Heart right ventricle (tissue), 16 donors: ENCODE measurements around the gene GLI1. TPM values are rescaled to one million over a fixed set of nuclear protein-coding genes. Genes with fewer than 3 reads are reported as not detected.

ENCODE experiments used
- ATAC-seq, 8 donors: fragments of 200-7000 bp; cut with Tn5 transposase; one replicate each; pipeline ENCODE4 v1.9.1; 2020; ENCODE audit warnings: mild to moderate bottlenecking in 8 of 8, moderate library complexity in 8 of 8, moderate number of reproducible peaks in 1 of 8
- DNase-seq, 2 donors: peaks; one replicate each; pipeline ENCODE4 v3.0.0-alpha.2; 2020
- H3K27ac ChIP-seq, 10 donors: fragments of 200-600 bp; sonication (generic) in 2 of 10; one replicate each; pipeline versions ENCODE4 v1.5.0 to v1.8.0; 2020 to 2022; ENCODE audit warnings: mild to moderate bottlenecking in 3 of 10
- H3K27me3 ChIP-seq, 7 donors: fragments of 200-600 bp; one replicate each; pipeline ENCODE4 v1.8.0; 2021 to 2022; ENCODE audit warnings: mild to moderate bottlenecking in 2 of 7
- H3K36me3 ChIP-seq, 9 donors: fragments of 200-600 bp; sonication (generic) in 1 of 9; one replicate each; pipeline versions ENCODE4 v1.5.0 to v1.8.0; 2020 to 2022; ENCODE audit warnings: mild to moderate bottlenecking in 2 of 9
- H3K4me1 ChIP-seq, 9 donors: fragments of 200-600 bp; sonication (generic) in 1 of 9; one replicate each; pipeline versions ENCODE4 v1.5.0 to v1.8.0; 2020 to 2022; ENCODE audit warnings: mild to moderate bottlenecking in 4 of 9
- H3K4me3 ChIP-seq, 10 donors: fragments of 200-600 bp; sonication (generic) in 2 of 10; one replicate each; pipeline versions ENCODE4 v1.5.0 to v1.8.0; 2020 to 2022; ENCODE audit warnings: mild to moderate bottlenecking in 7 of 10, moderate library complexity in 2 of 10
- H3K9me3 ChIP-seq, 11 donors: fragments of 200-600 bp in 10 of 11; sonication (generic) in 2 of 11; one replicate each; pipeline versions ENCODE4 v1.5.0 to v1.8.0; 2013 to 2022; ENCODE audit warnings: mild to moderate bottlenecking in 2 of 11, control low read depth in 1 of 11, moderate library complexity in 1 of 11
- WGBS, 2 donors: extraction: QIAGEN DNeasy Blood & Tissue Kit; methylation state at CpG; one replicate each; pipeline ENCODE4 v1.1.7; 2013; ENCODE audit warnings: inconsistent platforms in 1 of 2; 5-methylcytosine and 5-hydroxymethylcytosine counted together
- intact Hi-C, 10 donors: fragments of 100-400 bp; cut with DNase I; formaldehyde crosslinking; loops; one replicate each; pipeline versions ENCODE4 v1.11.1 to v1.14.2; 2022
- polyA plus RNA-seq, 2 donors: library from polyadenylated mRNA; stranded (reverse); fragments of 200-250 nt; gene quantifications; one replicate each; pipeline ENCODE4 v1.2.3, GENCODE V29; 2013
- total RNA-seq, 10 donors: library from RNA; stranded (reverse); fragmentation: NEBNext Ultra II Directional in 3 of 10; extraction: Animal tissue kit (Norgen Biotek cat#: 25700) in 3 of 10; gene quantifications; one replicate each; pipeline versions ENCODE4 v1.2.1 to v1.2.4, GENCODE V29; 2021 to 2023
- TF ChIP-seq, protein P1 (sequence below), 9 donors: fragments of 200-600 bp; sonication (generic) in 2 of 9; IDR thresholded peaks; one replicate each; pipeline versions ENCODE4 v1.5.0 to v1.8.0; 2021 to 2022; ENCODE audit warnings: antibody characterized with exemption in 9 of 9, mild to moderate bottlenecking in 5 of 9, moderate library complexity in 1 of 9
- donor health status: Arrhythmogenic right ventricular cardiomyopathy.
- donor health status: ischemic (EF 13 %, LVEDD 7.1; RV severe dilation, severe dysfunction).
- donor health status: healthy with polysubstance abuse.
- donor health status: DM: no; HTN: yes; CAD: no.
- donor health status: DM: no; HTN: no; CAD: no.
- donor health status: ischemic (EF 25% LVEDD 6.9; RV normal size, moderate dysfunction).
- donor health status: ischemic (EF 25% LVEDD 5.7; RV mildly dilated, moderate dysfunction).
- donor health status: healthy.
- donor health status: DM: yes; HTN: yes; CAD: no.
- donor health status: Ischemic cardiomyopathy.
- donor health status: ischemic (EF 35%, LVEDD 5.7; RV mildly dilated, moderate dysfunction).
- donor health status: nonischemic (EF 11% LVEDD 7.7; RV severe dilation, severe dysfunction).
- donor health status: DM: yes; HTN: yes; CAD: no.
- donor health status: PGD.
- donor health status: ischemic (EF 29% LVEDD 5.4; RV normal size, mild dysfunction).
- donor health status: nonischemic (EF 23%, LVEDD 6.1; RV moderate dilation, normal function).

The GLI1 gene
- total and polyA plus RNA-seq, 12 donors = 0.12 to 1.2 (median 0.59) TPM

DNA sequence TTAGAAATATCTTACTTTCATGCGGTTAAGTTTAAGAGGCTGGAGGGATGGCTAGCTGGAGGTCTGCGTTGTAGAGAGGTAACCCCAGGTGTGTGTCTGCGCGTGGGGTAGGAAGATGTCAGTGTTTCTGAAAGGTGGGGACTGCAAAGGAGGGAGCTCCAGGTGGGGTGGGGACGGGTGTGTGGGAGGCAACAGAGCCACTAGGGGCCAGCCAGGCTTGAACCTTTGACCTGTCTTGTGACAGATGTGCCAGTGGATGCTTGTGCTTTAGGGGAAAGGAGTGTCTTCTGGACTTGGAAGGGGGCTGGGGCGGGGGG is 841 bp downstream of the GLI1 start:
- ATAC-seq = no peak
- Histone ChIP-seq H3K36me3 (no peaks in the 10 kb centered on the region), H3K4me1 (peaks cover 5 to 41% (median 30%) of the 10 kb centered on the region in 9 donors), H3K4me3 (peak overlapping the region in 9 of 10 donors; percentile 52 to 91 (median 70)), H3K27me3 (peaks cover 0 to 20% (median 0%) of the 10 kb centered on the region in 7 donors), H3K27ac (peak overlapping the region in 4 of 10 donors; percentile 52 to 84 (median 75)), H3K9me3 (no peaks in the 10 kb centered on the region)
- DNase-seq = no peak
- intact Hi-C loops = loop anchor here in 3 of 10 donors (5.0 to 10.0 kb wide), 3 partner anchors 162 to 246 kb away; partner anchors contain the start of gene NXPH4 (in 1 of the 3)
- TF ChIP-seq, protein P1, sequence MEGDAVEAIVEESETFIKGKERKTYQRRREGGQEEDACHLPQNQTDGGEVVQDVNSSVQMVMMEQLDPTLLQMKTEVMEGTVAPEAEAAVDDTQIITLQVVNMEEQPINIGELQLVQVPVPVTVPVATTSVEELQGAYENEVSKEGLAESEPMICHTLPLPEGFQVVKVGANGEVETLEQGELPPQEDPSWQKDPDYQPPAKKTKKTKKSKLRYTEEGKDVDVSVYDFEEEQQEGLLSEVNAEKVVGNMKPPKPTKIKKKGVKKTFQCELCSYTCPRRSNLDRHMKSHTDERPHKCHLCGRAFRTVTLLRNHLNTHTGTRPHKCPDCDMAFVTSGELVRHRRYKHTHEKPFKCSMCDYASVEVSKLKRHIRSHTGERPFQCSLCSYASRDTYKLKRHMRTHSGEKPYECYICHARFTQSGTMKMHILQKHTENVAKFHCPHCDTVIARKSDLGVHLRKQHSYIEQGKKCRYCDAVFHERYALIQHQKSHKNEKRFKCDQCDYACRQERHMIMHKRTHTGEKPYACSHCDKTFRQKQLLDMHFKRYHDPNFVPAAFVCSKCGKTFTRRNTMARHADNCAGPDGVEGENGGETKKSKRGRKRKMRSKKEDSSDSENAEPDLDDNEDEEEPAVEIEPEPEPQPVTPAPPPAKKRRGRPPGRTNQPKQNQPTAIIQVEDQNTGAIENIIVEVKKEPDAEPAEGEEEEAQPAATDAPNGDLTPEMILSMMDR (IDR thresholded peaks at IDR 0.05) = no peak
- WGBS, 2 donors = 5 to 6% methylated on average over 6 of the region's 6 CpGs

DNA sequence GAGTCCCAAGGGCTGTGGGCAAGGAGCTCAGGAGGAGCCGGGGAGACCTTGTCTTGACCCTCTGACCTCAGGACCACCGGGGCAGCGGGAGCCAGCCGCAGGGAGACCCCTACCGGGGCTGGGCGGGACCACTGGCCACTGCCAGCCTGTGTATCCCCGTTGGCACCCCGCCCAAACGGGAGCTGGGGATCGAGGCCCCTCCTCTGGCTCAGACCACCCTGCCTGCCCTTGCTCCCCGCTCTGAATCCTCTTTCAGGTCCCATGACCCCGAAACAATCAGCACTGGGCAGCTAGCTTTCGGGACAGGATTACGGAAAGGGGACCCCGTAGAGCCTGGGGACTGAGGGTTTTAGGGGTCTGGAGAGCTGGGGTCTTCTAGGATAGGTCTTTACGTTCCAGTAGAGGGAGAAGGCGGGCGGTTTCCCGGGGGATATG is 1.3 kb downstream of the GLI1 start:
- H3K4me3 ChIP-seq = peak overlapping the region; percentile 33 to 91 (median 70)
- no peak for DNase-seq

DNA sequence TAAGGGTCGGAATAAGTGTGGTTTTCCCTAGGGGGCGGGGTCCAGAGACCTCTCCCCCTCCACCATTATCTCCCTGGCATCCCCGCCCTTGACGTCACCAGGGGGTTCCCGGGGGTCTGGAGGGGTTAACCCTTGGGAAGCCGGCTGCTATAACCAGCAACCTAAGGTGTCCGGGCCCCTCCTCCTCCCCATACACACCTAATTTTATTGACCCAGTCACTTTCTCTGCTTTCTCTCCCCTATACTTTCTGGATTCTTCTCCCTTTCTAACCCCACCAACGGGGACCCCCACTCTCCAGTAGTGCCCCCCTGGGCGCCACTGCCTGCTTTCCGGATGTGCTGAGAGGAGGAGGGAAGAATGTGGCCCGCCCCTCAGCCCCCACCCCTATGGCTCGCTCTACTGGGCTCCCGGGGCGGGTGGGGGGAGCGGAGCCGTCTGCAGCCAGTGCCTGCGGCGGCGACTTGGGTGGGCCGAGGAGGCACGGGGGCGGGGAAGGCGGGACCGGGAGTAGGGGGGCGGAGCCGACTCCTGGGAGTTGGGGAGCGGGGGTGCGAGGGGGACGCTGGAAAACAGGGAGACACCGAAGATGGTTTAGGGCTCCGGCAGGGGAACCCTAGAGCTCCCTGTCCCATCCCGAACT is 1.8 kb downstream of the GLI1 start:
- H3K9me3 ChIP-seq = no peaks in the 10 kb centered on the region
- TF ChIP-seq, protein P1 (IDR thresholded peaks at IDR 0.05) = no peak
- DNase-seq (peak; percentile 67 to 71), ATAC-seq (peak; percentile 32 to 73 (median 52))
- WGBS, 2 donors = 0 to 1% methylated on average over 31 to 32 of the region's 32 CpGs
- peak overlapping the region in 7 of 10 donors; percentile 49 to 76 (median 71) for H3K27ac ChIP-seq
- intact Hi-C loops = loop anchor here in 3 of 10 donors (5.0 to 10.0 kb wide), 3 partner anchors 161 to 247 kb away; partner anchors contain the start of gene NXPH4 (in 1 of the 3)
- H3K27me3 ChIP-seq = peaks cover 0 to 20% (median 0%) of the 10 kb centered on the region in 7 donors
- H3K36me3 ChIP-seq = no peaks in the 10 kb centered on the region
- H3K4me3 ChIP-seq = peak overlapping the region; percentile 33 to 91 (median 70)
- H3K4me1 ChIP-seq = peaks cover 5 to 41% (median 28%) of the 10 kb centered on the region in 9 donors

More for the DNA sequence above, 1.3 kb downstream of the GLI1 start:
- 1 to 3% methylated on average over 19 of the region's 19 CpGs for WGBS, 2 donors
- H3K4me1 ChIP-seq = peaks cover 5 to 41% (median 28%) of the 10 kb centered on the region in 9 donors
- TF ChIP-seq, protein P1 (IDR thresholded peaks at IDR 0.05) = no peak
- H3K27me3 ChIP-seq = peaks cover 0 to 20% (median 0%) of the 10 kb centered on the region in 7 donors
- peak overlapping the region in 4 of 10 donors; percentile 27 to 76 (median 63) for H3K27ac ChIP-seq
- intact Hi-C loops = loop anchor here in 3 of 10 donors (5.0 to 10.0 kb wide), 3 partner anchors 161 to 246 kb away; partner anchors contain the start of gene NXPH4 (in 1 of the 3)
- no peak for ATAC-seq
- no peaks in the 10 kb centered on the region for H3K9me3 ChIP-seq
- H3K36me3 ChIP-seq = no peaks in the 10 kb centered on the region

DNA sequence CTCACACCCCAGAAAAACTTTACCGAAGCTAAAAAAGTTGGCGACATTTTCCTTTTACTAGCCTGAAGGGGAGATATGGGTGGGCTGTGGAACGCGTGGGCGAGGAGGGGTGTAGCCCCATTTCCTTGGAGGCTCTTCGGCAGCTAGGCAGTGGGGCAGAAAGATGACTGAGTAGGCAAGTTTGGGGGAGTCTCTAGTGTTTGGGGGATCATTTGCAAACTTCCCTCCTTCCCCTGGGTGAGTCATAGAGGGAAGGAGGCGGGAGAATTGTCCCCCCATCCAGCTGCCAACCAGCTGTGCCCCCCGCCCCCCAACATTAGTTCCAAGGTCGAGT is 2.3 kb downstream of the GLI1 start:
- peak overlapping the region; percentile 33 to 91 (median 70) for H3K4me3 ChIP-seq
- 0 to 1% methylated on average over 9 of the region's 9 CpGs for WGBS, 2 donors
- H3K9me3 ChIP-seq = no peaks in the 10 kb centered on the region
- H3K4me1 ChIP-seq = peaks cover 5 to 41% (median 28%) of the 10 kb centered on the region in 9 donors
- DNase-seq = no peak
- H3K36me3 ChIP-seq = no peaks in the 10 kb centered on the region
- peaks cover 0 to 20% (median 0%) of the 10 kb centered on the region in 7 donors for H3K27me3 ChIP-seq
- ATAC-seq = peak in 2 of 8 donors; percentile 0 to 1
- H3K27ac ChIP-seq = peak overlapping the region in 9 of 10 donors; percentile 49 to 76 (median 71)
- TF ChIP-seq, protein P1 (IDR thresholded peaks at IDR 0.05) = no peak
- intact Hi-C loops = loop anchor here in 3 of 10 donors (5.0 to 10.0 kb wide), 3 partner anchors 160 to 247 kb away; partner anchors contain the start of gene NXPH4 (in 1 of the 3)
